Stimulated activated CD4-positive, alpha-beta T cell treated with anti-CD3 and anti-CD28 coated beads, Interleukin-1b, Interleukin-23, amount 100 ng/mL, for 24 hours (primary cell): ENCODE measurements around the gene ABCF2.

Experiments used
- DNase-seq, 4 experiments: peaks; one replicate each; pipeline ENCODE4 v3.0.0-alpha.2; 2020; ENCODE audit warnings: low read depth in 4 of 4, low spot score in 1 of 4

Gene ABCF2

DNA sequence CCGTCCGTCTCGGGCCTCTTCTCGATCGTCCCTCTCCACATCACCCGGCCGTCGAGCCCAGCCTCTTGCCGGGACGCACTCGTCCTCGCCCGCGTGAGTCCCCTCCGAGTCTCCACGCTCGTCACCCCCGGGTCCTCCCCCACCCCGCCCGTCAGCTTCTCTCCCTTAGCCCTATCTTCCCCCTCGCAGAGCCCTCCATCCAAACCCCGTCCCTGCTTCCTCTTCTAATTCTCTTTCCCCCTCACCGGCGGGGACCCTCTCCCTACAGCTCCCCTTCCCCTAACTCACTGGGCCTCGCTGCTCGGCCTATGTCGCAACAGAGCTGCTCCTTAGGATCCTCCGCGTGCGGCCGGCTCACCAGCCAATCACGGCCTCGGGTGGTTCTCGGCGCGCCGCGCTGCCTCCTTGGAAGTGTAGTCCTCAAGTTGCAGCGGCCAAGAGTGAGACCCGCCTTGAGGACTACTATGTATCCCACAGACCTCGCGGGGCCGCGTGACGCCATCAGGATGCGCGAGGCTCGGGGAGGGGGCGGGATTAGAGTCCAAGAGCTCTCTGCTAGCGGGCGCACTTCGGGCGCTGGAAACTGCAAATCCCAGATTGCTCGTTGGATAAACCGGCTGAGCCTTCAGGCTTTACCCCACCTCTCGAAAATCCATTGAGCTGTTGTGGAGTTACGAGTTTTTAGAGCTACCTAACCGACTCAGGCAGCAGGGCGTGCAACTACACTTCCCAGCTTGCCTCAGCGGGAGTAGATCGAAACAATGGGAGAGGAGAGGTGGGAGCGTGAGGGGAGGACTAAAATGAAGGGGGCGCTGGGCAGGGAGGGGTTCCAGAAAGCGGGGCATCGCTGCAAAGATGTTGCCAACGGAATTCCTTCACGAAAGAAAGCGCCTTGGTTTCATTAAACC lies at the start of gene ABCF2:
Gene ABCF2 (minus strand): TSS at position 331 of the 908 bp plus-strand sequence. CDS start 747 bp downstream, outside the sequence.
- DNase-seq: peak; percentile 95 to 98 (median 98)

DNA sequence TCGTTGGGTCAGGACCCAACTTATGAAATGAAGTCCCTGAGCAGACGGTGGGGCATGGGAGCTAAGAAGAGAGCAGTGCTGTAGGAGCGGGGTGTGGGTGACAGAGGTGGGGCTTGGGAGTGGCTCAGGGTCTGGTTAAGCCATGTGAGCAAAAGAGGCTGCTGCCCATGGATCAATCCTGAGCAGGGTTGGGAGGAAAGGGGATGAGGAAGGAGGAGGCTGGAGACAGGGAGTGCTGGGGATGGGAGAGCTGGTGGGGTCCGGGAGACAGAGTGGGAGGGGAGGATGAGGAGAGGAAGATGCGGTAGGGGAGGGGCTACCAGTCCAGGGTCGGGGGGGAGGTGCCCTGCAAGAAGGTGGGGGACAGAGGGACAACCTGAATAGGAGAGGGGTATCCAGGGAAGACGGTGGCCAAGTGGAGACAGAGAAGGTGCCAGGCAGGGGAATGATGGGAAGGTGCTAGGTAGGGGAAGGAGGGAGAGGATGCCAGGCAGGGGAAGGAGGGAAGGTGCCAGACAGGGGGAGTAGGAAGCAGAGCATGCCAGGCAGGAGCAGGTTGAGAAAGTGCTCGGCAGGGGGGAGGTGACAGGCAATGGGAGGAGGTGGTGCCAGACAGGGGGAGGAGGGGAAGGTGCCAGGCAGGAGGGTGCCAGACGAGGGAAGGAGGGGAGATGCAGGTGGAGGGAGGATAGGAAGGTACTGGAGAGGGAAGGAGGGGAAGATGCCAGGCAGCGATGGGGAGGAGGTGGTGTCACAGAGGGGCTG lies 49.0 kb upstream of the ABCF2 start:
- no peak for DNase-seq

DNA sequence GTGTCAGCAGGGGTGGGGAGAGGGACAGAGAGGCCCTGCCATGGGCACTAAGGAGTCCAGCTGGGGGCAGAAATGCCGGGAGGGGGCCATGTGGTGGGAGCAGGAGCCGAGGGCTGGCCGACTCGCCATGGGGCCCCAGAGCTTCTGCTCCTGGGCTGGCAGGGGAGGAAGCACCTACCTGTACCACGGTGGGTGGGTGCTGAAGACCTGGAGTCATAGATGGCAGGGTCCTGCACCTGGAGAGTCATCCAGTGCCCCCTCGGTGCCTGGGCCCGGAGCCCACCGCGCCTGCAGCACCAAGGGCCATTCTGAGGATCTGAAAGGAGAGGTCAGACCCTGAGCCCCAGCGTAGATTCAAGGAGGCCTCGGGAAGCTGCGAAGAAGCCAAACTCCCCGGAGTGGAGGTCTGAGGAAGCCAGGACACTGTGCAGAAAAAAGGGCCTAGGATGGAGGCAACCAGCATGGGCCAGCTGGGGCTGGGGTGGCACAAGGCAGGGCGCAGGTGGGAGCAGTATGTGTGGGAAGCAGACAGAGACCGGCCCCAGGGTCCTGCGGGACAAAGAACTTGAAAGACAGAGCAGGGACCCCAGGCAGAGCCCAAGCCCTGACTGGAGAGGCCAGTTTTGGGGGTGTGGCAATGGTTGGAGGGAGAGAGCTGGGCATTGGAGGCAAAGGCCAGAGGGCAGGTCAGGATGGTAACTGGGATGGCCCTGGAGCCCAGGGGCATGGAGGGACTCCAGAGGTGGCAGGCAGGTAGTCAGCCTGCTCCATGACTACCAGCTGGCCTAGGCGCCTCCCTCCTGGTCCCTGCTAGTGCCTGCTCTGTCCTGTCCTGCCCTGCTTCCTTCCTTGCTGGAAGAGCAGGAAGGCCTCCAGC lies 48.2 kb upstream of the ABCF2 start:
- no peak for DNase-seq

- DNase-seq: no peak
Observed at GRCh38 chr7:151274396-151274795, 47.4 kb upstream of the ABCF2 start.

- no peak for DNase-seq
Observed at GRCh38 chr7:151273651-151274390, 46.8 kb upstream of the ABCF2 start.

DNA sequence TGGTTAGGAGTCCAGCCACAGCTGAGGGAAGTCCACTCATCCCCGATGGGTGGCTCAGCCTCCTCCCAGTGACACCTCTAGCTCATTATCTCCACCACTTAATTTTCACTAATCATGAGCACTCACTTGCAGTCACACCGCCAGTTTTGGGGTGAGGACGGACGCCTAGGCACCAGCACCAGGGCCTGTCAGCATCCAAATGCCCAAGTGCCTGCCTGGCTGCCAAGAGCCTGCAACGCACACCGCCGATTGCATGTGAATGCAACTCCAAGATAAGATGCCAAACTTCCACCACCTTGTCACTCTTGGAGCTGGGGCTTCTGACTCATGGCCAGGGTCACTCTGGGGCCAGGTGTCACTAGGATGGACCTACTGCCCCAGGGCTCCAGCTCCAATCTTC lies 45.9 kb upstream of the ABCF2 start:
- no peak for DNase-seq

- DNase-seq: no peak
Observed at GRCh38 chr7:151272405-151272804, 45.4 kb upstream of the ABCF2 start.

DNA sequence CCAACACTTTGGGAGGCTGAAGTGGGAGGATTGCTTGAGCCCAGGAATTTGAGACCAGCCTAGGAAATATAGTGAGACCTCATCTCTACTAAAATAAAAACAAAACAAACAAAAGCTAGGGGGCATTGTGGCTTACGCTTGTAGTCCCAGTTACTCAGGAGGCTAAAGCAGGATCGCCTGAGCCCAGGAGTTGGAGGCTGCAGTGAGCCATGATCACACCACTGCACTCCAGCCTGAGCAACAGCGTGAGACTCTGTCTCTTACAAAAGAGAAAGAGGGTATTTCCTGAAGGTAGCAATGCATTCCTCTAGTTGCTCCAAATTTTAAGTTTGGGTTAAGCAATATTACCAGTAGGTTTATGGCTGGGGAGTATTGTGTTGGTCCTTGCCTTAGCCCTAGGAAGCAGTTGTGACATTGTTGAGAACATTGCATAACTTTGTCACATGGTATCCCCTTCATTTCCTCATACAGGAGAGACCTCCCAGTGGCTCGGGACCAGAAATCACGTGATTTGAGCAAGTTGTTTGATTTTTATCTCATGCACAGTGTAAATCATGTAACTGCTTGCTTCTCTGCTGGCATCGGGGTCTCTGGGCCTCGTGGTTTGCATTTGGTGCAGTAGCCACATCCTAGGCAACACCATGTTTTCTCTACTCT lies 44.8 kb upstream of the ABCF2 start:
- DNase-seq: no peak

DNA sequence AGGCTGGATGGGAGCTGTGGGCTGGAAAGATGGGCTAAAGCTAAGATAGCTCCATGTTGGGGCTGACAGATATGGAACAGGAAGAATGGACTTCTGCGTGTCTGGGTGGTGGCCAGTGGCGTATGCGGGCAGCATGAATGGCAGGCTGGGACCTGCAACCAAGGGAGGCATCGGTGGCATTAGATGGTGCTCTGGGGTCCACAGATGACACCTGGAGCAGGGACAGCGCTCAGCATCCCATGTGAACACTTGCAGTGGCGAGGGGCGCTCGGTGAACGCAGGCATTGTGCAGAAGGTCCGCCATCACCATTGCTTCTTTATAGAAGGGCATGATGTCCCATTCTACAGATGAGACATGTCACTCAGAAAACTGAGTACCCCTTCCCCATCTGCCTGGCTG lies 42.5 kb upstream of the ABCF2 start:
- no peak for DNase-seq

DNA sequence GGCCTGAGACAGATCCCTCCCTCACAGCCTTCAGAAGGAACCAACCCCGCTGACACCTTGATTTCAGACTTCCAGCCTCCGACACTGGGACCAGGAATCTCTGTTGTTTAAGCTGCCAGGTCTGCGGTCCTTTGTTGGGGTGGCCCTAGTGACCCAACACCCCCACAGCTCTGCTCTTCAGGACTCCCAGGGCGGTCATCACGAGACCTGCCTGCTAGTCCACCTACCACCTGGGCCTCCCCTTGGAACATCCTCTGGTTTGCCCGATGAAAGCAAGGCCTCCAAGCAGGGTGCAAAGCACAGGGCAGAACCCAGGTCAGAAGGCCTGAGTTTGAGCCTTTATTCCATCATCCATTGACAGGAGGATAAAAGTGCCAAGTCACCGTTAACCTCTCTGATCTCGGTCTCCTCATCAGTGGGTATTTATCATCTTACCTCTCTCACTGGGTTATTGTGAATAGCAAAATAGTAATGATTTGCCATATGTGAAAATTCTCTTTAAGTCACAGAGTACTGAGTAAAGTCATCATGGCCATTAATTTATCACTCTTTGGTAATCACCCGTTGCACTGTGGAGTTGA lies 38.4 kb upstream of the ABCF2 start:
- no peak for DNase-seq

DNA sequence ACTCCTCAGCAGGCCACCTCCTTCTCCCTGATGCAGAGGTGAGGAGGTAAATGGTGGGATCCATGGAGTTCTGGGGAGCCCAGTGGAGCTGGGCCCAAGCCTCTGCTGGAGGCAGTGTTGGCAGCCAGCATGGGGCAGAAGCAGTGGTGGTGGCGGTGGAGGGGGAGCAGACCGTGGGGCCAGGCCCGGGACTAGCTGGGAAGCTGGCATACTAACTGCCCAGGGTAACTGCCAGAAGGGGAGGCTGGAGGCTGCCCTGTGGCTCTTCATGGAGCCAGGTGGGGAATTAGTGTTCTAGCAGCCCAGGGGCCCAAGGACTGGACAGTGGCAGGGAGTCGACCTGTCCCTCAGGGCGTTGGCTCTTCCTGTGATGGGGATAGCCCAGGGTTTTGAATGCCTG lies 37.6 kb upstream of the ABCF2 start:
- no peak for DNase-seq

GRCh38 chr7:151261529-151261928 lies 34.5 kb upstream of the ABCF2 start:
- DNase-seq: no peak

DNA sequence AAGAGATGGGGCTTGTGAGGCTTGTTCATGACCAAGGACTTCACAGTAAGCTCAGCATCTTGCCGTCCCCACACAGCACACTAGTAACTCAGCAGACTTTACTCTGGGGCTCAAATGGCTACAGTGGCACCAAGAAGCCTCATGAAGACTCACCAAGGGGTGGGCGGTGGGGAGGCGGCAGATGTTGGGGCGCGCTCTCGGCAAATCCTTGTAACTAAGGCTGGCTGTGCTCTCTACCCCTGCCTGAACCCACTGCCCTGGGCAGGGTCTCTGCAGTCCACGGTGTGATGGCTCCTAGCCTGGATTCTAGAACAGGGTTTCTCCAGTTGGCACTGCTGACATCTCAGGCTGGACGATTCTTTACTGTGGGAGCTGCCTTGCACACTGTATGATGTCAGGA lies 33.9 kb upstream of the ABCF2 start:
- DNase-seq: no peak

- DNase-seq: no peak
Observed at GRCh38 chr7:151260471-151260870, 33.5 kb upstream of the ABCF2 start.

- no peak for DNase-seq
Observed at GRCh38 chr7:151257990-151258389, 31.0 kb upstream of the ABCF2 start.

DNA sequence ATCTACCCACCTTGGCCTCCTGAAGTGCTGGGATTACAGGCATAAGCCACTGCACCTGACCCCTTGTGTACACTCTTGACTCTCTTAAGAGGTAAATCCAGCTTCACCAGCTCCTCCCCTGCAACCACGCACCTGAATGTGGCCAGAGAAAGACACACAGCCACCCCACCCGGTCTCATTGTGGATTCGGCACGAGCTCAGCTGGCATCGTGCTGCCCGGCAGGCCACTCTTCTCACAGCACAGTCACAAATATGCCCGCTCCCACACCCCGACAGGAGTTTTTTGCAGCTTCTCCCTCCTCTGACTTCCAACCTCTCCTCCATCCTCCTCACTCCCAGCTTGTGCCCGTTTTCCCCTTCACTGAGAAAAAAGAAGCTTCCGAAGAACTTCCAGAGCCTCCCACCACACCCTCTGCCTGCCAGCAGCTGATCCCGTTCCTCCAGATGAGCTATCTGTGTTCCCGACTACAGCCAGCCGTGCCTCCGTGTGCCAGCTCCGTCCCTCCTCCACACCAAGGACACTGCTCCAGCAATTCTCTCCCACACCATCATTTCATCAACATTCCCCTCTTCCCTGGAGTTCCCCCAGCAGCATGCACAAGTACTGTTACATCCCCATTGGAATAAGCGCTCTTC lies 29.5 kb upstream of the ABCF2 start:
- DNase-seq: no peak

- DNase-seq: no peak
Observed at GRCh38 chr7:151255390-151255789, 28.4 kb upstream of the ABCF2 start.

DNA sequence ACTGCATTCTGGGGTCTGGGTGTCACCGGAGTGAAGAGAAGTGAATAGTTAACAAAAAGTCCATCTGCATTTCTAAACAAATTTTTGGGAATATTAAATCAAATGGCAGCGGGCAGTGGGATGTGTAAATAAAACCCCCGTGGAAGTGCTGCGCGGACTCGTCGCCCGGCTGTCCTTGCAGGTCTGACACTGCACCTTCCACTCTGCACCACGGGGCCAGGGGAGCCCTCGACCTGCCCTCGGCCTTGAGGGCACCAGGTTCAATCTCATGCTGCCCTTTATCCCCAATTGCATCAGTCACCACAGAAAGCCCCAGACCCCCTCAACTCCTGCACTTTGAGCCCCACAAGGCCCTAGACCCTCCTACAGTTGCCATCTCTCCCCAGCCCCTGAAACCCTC lies 27.8 kb upstream of the ABCF2 start:
- DNase-seq: no peak

DNA sequence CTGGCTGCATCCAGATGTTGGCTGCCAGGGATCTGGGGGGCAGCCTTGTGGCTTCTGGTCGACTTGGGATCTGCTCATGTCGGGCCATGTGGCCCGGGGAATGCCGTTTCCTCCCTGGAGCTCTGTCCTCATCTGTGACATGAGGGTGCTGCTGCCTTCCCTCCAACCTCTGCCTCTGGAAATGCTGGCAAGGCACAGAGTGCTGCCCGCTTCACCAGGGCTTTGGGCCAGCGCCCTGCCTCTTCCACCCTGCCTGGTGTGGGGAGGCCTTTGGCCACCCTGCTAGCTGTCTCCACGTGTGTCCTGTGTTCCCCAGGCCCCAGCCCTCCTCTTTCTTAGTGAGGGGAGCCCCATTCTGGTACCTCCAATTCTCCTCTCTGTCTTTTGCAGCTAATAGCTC lies 27.3 kb upstream of the ABCF2 start:
- DNase-seq: no peak
